ENCODE results near the gene MMP24.

Gene MMP24

GRCh38 chr20:35262321-35262720 is 35.8 kb downstream of the MMP24 start:
- DNase-seq, result peak; percentile 66

DNA sequence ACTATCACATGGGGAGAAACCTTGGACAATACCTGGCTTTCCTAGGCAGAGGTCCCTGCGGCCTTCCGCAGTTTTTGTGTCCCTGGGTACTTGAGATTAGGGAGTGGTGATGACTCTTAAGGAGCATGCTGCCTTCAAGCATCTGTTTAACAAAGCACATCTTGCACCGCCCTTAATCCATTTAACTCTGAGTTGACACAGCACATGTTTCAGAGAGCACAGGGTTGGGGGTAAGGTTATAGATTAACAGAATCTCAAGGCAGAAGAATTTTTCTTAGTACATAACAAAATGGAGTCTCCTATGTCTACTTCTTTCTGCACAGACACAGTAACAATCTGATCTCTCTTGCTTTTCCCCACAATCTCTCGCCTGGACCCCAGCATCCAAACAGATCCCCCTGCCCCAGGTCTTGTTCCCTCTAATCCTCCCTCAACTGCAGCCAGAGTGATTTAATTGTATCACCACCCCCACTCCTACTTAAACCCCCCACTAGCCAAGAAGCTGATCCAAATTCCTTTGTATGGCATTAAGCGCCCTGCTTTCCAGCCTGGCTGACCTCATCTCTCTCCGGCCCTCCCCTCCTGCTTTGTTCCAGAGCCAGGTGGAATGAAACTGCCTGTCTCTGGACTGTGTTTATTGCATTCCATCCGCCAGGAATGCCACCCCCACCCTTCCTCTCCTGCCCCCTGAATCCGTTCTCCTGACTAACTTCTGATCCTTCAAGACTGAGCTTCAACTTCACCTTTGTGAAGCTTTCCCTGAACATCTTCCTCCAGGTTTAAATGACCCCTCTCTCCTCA is 36.4 kb downstream of the MMP24 start:
- peak; percentile 97 for DNase-seq

DNA sequence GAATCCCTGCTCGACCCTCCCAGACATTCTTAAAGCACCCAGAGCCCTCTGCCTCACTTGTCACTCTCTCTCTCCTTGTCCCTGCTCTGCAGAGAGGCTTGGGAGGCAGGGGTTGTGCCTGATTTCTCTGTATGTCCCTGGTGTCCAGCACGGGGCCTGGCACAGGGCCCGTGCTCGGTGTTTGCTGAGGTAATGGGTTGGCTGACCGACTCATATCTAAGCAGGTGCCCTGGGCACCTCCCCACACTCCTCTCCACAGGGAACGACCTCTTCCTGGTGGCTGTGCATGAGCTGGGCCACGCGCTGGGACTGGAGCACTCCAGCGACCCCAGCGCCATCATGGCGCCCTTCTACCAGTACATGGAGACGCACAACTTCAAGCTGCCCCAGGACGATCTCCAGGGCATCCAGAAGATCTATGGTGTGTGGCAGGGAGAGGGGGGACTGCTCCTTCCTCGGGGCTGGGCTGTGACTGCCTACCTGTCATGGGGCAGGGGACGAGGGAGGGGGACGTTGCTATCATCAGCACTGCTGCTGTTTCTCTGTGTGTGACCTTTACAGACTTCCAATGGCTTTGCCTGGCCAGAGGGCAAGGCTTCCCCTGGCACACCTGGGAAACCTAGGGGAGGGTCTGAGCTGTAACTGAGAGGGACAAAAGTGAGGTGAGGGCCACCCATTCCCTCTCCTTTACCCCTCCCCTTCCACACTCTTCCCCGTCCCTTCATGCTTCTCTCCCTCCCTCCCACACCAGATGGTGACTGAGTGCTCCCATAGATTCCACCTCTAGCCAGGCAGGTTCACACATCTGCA is 37.2 kb downstream of the MMP24 start:
- peak; percentile 78 for DNase-seq

GRCh38 chr20:35264755-35265154 is 38.3 kb downstream of the MMP24 start:
- peak; percentile 75 for DNase-seq

DNA sequence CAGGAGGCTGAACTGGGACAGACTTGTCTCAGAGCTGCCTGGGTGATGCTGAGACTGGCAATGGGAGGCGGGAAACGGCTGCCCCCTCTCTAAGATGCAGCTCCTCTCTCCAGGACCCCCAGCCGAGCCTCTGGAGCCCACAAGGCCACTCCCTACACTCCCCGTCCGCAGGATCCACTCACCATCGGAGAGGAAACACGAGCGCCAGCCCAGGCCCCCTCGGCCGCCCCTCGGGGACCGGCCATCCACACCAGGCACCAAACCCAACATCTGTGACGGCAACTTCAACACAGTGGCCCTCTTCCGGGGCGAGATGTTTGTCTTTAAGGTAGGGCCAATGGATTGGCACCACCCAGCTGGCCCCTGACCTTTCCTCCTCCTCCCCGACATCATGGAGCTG is 40.6 kb downstream of the MMP24 start:
- DNase-seq, result no peak

- DNase-seq, result peak; percentile 53
These were observed 42.7 kb downstream of the MMP24 start for GRCh38 chr20:35269055-35269781.

GRCh38 chr20:35270021-35270902 is 43.8 kb downstream of the MMP24 start:
- no peak for DNase-seq

DNA sequence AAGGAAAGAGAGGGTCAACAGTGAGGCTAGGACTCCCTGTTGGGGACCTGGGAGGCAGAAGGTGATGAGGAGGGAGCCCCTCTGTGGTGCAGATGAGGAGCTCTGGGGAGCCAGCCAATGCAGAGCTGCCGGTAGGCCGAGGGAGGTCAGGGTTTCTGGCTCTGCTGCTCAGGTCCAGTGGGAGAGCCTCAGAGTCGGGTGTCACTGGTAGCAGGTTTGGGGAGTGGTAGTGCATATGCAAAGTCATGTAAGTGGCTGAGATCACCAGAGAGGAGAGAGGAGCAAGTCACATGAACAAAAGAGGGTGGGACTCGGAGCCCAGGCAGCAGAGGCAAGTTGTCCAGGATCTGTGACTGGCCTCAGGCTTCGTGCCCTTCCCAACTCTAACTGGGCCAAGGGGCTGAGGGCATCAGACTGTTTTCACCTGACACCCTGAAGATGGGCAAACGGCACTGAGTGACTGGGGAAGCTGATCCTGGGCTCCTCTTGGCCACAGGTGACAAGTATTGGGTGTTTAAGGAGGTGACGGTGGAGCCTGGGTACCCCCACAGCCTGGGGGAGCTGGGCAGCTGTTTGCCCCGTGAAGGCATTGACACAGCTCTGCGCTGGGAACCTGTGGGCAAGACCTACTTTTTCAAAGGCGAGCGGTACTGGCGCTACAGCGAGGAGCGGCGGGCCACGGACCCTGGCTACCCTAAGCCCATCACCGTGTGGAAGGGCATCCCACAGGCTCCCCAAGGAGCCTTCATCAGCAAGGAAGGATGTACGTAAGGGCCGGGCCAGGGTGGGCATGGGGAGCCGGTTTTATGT is 44.8 kb downstream of the MMP24 start:
- DNase-seq, result no peak

DNA sequence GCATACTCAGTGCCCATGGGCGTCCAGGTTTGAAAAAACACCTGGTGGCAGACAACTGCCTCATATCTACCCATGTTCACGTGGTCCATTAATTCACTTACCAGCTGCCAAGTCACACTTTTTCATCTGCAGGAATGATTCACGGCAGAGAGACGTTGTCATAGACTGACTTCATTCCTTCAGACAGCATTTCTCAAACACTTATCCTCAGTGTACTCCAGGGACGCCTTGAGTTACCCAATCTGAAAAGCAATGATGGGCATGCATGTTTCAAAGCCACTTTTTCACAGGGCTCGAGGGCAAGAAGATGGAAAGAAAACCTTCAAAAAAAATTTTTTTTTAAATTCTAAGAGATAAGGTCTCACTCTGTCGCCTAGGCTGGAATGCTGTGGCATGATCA is 45.4 kb downstream of the MMP24 start:
- DNase-seq, result peak; percentile 57

DNA sequence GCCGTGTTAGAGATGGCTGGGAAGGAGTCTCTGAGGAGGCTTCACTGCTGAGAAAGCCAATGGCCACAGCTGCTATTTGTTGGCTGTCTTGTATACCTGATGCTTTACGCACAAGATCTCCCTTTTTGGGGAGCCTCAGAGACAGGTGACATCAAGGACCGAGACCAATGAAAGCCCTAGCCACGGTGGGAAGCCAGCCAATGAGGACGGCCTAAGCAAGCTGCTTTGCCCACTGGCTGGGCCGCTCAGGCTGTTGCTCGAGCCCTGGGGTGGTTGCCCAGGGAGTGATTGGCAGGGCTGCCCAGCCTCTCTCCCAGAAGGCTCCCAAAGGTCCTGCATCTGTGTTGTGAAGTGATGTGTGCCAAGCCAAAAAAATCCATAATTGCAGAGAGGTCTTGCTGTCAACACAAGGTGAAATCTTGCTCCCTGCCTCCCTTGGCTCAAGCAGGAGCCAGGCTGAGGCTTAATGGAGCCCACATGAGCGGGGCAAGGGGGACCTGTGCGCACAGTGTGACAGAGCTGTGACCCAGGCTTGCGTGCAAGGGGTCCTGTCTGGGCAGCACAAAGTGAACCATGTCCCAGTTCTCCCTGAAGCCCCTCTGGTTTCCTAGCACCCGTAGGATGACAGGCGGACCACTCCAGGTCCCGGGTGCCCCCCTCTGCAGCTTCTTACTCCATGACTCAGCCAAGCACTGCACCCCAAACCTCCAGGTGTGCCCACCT is 47.1 kb downstream of the MMP24 start:
- no peak for DNase-seq

- DNase-seq, result no peak
These were observed 47.9 kb downstream of the MMP24 start for GRCh38 chr20:35274172-35275092.

DNA sequence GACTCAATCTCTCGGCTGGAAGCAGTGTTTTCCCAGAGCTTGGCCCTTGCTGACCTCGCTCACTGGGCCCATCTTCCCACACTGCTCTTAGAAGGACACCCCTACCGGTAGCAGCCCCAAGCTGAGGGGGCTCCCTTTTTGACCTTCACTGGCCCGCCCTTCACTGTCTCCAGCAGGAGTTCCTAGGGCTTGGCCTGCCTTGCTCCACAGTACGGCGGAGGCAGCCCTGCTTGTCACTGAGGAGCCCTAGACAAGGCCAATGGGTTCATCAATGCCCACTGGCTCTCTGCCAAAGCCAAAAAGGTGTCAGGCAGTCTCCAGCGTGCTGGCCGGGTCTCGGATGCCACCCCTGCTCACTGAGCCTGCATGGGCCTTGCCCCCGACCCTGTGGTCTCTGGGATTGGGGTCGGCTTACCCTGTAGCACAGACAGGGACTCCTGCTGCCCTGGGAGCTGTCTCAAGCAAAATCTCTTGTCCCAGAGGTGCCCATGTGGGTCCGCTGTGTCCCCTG is 49.3 kb downstream of the MMP24 start:
- no peak for DNase-seq

GRCh38 chr20:35276408-35276807 is 49.9 kb downstream of the MMP24 start:
- peak; percentile 34 for DNase-seq

DNA sequence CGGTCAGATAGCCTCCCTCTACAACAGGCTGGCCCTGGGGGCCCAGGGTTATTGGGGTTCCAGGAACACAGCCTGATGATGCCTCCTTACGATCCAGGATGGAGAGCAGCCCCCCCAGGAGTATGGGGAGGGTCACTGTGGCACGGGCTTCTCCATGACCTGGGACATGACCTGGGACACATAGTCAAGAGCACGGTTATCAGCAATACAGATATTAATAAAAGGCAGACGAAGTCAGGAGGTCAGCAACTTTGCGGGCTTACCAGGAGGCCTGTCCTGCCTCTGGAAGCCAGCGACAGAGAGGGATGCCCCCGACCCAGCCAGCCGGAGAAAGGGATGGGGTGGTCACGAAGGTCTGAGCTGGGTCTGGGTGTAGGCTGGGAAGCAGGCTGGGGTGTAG is 50.6 kb downstream of the MMP24 start:
- DNase-seq, result no peak

DNA sequence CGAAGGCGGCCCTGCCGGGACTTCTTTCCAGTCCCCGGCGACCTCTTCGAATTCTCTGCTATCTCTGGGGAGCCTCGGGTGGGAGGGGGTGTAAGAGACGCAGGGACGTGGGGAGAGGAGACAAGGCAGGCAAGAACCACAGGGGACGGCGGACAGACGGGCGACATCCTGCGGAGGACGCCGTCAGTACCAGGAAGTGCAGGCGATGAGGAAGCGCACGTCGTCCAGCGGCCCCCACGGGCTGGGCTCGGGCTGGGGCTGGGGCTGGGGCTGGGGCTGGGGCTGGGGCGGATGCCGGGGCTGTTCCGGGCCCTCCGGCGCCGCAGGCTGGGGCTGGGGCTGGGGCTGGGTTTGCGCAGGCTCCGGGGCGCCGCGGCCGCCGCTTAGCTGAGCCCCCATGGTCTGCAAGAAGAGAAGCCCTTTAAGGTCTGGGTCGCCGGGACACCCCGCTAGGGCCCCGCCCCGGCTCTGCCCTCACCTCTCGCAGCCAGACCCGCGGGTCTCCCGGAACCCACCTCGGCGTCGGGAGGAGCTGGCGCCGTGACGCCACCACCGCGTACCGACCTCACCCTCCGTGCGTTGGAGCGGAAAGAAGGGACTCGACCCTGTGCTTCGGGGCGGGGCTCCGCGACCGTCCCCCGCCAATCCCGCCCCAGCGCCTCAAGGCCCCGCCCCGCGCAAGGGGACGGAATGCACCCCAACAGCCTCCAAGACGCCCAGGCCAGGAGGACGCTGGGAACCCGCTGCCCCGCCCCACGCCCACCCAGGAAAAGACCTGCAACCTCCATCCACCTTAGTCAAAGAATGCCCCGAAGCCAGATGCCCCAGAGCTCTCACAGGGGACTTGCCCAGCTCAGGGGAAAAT is 51.3 kb downstream of the MMP24 start, which contains the start of gene MMP24OS:
MMP24OS (minus strand) TSS at position 592 of the 865 bp plus-strand sequence; CDS start at position 399, 193 bp downstream.
- peak; percentile 98 for DNase-seq

DNA sequence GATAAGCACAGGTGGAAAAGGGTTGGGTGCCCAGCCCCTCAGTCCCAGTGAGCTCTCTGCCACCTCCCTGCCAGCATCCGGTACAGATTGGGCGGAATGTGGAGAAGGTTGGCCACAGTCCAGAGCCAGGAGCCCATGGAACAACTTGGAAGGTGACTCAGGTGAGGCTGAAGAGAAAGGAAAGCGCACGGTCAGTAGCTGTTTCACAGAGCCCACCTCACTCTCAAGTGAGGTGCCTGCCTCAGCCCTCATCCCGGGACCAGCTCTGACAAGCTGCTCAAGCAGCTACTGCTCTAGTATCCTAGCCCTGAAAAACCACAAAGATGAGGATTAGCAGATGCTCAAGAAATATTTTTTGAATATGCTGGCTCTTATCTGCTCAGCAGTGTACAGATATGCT is 52.5 kb downstream of the MMP24 start:
- DNase-seq, result no peak

GRCh38 chr20:35279533-35280174 is 53.2 kb downstream of the MMP24 start:
- DNase-seq, result no peak

DNA sequence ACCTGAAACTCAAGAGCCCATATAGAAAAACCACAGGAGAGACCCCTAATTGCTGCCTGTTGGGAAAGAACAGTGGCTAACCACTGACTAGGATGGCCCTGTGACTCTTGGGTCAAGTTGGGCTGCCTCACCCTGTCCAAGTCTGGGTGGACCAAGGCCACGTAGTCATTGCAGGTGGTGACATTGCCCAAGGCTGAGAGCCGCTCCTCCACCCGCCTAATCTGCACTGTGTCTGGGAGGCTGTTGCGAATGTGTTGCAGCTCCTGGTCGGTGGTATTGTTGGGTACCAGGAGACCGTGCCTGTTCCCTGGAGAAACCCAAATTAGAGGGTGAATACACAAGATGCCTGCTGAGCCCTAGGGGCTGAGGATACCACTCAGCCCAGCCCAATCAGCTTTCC is 54.0 kb downstream of the MMP24 start:
- no peak for DNase-seq
